ENCODE measurements around the gene SMU1. TPM values are rescaled to one million over a fixed set of nuclear protein-coding genes. Genes with fewer than 3 reads are reported as not detected.

Gene SMU1
- total and polyA plus RNA-seq, 2 donors (not counting 3 experiments of a cell fraction or from before 2014, with no cell fraction given), result 8.5 to 21.7 TPM

DNA sequence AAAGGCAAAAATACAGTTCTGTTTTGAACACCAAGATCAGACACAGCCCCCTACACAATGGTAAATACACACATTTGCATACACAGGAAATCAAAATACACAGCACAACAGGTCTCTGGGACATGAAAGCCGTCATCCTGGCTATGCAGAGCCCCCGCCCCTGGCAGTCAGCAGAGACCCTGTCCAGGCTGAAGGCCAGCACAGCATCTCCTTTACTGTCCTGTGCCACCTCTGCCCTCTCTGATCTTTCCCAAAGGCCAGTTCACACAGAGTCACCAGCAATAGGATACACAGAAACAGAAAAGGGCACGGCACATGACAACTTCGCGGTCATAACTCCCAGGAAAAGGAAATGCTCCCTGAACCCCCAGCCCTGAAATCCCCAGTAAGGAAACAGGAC is 34.2 kb upstream of the SMU1 start:
- no TSS peak for BruUV-seq (replicated peaks)
- no peak overlapping the region for H2AFZ ChIP-seq (ENCODE audit: low read depth, low read length)
- no peak for TF ChIP-seq POLR2AphosphoS5 (IDR thresholded peaks at IDR 0.05; ENCODE audit: insufficient read depth, low read depth, low read length)
- no peak for TF ChIP-seq MYC (IDR thresholded peaks at IDR 0.05; ENCODE audit: low read depth, low read length)
- no peak for TF ChIP-seq FOS (IDR thresholded peaks at IDR 0.05; ENCODE audit: borderline replicate concordance, insufficient read depth, low read length)
- no peak for TF ChIP-seq JUN (IDR thresholded peaks at IDR 0.05; ENCODE audit: borderline replicate concordance, insufficient read depth, insufficient read length, low read depth)
- no peak for TF ChIP-seq GATA2 (IDR thresholded peaks at IDR 0.05; ENCODE audit: insufficient read depth, insufficient read length, low read depth, low read length)
- TF ChIP-seq POLR2A (IDR thresholded peaks at IDR 0.05; ENCODE audit: low read depth, low read length), result no peak
- TF ChIP-seq, protein P1, sequence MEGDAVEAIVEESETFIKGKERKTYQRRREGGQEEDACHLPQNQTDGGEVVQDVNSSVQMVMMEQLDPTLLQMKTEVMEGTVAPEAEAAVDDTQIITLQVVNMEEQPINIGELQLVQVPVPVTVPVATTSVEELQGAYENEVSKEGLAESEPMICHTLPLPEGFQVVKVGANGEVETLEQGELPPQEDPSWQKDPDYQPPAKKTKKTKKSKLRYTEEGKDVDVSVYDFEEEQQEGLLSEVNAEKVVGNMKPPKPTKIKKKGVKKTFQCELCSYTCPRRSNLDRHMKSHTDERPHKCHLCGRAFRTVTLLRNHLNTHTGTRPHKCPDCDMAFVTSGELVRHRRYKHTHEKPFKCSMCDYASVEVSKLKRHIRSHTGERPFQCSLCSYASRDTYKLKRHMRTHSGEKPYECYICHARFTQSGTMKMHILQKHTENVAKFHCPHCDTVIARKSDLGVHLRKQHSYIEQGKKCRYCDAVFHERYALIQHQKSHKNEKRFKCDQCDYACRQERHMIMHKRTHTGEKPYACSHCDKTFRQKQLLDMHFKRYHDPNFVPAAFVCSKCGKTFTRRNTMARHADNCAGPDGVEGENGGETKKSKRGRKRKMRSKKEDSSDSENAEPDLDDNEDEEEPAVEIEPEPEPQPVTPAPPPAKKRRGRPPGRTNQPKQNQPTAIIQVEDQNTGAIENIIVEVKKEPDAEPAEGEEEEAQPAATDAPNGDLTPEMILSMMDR (IDR thresholded peaks at IDR 0.05; ENCODE audit: extremely low read depth in 1 of 2, insufficient read depth in 1 of 2, low read depth in 1 of 2, low read length in 2 of 2), result no peak
- TF ChIP-seq, protein P2, sequence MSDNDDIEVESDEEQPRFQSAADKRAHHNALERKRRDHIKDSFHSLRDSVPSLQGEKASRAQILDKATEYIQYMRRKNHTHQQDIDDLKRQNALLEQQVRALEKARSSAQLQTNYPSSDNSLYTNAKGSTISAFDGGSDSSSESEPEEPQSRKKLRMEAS (IDR thresholded peaks at IDR 0.05; ENCODE audit: insufficient read depth, insufficient read length), result no peak
- no peak for TF ChIP-seq EZH2 (IDR thresholded peaks at IDR 0.05; ENCODE audit: borderline replicate concordance, low read depth, low read length, severe bottlenecking)
- ChIA-PET CTCF (no interaction called here), POLR2A (no interaction called here)
- dilution Hi-C loops (cut with MboI; ENCODE audit: extremely low pct_ligation_motif_present, low sequenced_read_pairs), result no loop called here
- FAIRE-seq, result no peak
- peaks cover 0 to 17% of the 10 kb centered on the region in 2 experiments for H3K36me3 ChIP-seq (ENCODE audit: control insufficient read depth in 2 of 2, extremely low read depth in 1 of 2, insufficient read depth in 2 of 2, low read length in 2 of 2)
- no peak overlapping the region for H3K4me3 ChIP-seq (replicated peaks in 1 of 3; ENCODE audit: insufficient read depth in 1 of 3, low read depth in 1 of 3, low read length in 3 of 3)
- peaks cover 22% of the 10 kb centered on the region for H3K4me1 ChIP-seq (ENCODE audit: control insufficient read depth, extremely low read depth, insufficient read depth, low read length)
- intact Hi-C loops (cut with micrococcal nuclease), result no loop called here
- no peaks in the 10 kb centered on the region for H3K79me2 ChIP-seq (ENCODE audit: control insufficient read depth, insufficient read depth, low read length)
- no peak overlapping the region for H3K4me2 ChIP-seq (ENCODE audit: insufficient read depth, low read length)
- H3K9me1 ChIP-seq (replicated peaks; ENCODE audit: control insufficient read depth, extremely low read depth, insufficient read depth, low read length), result no peaks in the 10 kb centered on the region
- H4K20me1 ChIP-seq (replicated peaks; ENCODE audit: control insufficient read depth, extremely low read depth, insufficient read depth, low read length), result no peaks in the 10 kb centered on the region
- no peaks in the 10 kb centered on the region for H3K9me3 ChIP-seq (replicated peaks; ENCODE audit: control insufficient read depth, insufficient read depth, low read length)
- no peak overlapping the region for H3K27ac ChIP-seq (ENCODE audit: insufficient read depth, low read depth, low read length)
- DNase-seq (ENCODE audit: low read depth, low spot score), result no peak
- no peaks in the 10 kb centered on the region for H3K27me3 ChIP-seq (ENCODE audit: control insufficient read depth in 2 of 2, insufficient read depth in 2 of 2, low read length in 2 of 2)
- H3K9ac ChIP-seq (replicated peaks; ENCODE audit: extremely low read depth, insufficient read depth, low read length), result no peak overlapping the region

Measured in endothelial cell of umbilical vein (primary cell).